GM12872 (cell line): ENCODE measurements around the gene NDUFAF5.

ENCODE experiments used
- TF ChIP-seq, protein P1 (sequence below): IDR thresholded peaks from 3 replicates; pipeline ENCODE4 v1.5.1; 2011; ENCODE audit warnings: low read depth, mild to moderate bottlenecking, low read length, moderate library complexity; ENCODE audit not compliant: insufficient read depth

NDUFAF5 gene

DNA sequence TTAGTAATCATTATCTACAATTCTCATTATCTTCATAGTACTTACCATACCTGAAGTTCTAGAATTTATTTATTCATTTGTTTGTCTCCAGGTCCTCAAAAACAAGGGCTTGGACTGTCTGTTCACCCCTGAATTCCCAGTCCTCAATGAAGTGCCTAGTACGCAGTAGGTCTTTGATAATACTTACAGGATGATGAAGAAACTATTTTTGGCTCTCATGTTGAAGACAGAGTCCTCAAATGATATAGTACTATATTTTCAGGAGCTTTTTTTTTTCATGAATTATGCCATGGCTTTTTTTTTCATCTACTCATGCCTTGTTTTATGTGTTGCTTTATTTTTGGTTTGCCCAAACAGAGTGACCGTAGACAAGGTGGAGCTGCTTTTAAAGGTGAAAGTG, 66.5 kb downstream of the NDUFAF5 start:
- TF ChIP-seq, protein P1, sequence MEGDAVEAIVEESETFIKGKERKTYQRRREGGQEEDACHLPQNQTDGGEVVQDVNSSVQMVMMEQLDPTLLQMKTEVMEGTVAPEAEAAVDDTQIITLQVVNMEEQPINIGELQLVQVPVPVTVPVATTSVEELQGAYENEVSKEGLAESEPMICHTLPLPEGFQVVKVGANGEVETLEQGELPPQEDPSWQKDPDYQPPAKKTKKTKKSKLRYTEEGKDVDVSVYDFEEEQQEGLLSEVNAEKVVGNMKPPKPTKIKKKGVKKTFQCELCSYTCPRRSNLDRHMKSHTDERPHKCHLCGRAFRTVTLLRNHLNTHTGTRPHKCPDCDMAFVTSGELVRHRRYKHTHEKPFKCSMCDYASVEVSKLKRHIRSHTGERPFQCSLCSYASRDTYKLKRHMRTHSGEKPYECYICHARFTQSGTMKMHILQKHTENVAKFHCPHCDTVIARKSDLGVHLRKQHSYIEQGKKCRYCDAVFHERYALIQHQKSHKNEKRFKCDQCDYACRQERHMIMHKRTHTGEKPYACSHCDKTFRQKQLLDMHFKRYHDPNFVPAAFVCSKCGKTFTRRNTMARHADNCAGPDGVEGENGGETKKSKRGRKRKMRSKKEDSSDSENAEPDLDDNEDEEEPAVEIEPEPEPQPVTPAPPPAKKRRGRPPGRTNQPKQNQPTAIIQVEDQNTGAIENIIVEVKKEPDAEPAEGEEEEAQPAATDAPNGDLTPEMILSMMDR, result no peak

- TF ChIP-seq, protein P1, result no peak
Observed at GRCh38 chr20:13852306-13852705, 67.5 kb downstream of the NDUFAF5 start.

DNA sequence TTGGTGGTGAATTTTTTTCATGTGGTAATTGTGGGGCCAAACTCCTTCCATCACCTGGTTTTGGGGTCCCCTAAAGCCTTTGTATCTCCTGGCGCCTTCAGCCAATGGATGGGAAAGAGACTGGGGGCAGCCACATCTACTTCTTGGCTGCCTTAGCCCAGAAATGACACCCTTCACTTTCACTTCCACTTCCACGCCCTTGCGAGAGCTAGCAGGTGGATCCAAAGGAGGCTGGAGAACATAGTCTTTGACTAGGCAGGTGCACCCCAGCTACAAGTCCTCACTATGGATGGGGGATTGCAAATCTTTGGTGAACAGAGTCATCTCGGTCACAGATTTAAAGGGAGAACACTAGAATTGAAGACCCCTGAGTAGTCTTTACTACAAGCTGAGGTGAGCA, 70.8 kb downstream of the NDUFAF5 start:
- TF ChIP-seq, protein P1, result no peak

GRCh38 chr20:13856354-13856753, 71.5 kb downstream of the NDUFAF5 start:
- TF ChIP-seq, protein P1, result no peak

- TF ChIP-seq, protein P1, result no peak
Observed at GRCh38 chr20:13857304-13857703, 72.5 kb downstream of the NDUFAF5 start.

DNA sequence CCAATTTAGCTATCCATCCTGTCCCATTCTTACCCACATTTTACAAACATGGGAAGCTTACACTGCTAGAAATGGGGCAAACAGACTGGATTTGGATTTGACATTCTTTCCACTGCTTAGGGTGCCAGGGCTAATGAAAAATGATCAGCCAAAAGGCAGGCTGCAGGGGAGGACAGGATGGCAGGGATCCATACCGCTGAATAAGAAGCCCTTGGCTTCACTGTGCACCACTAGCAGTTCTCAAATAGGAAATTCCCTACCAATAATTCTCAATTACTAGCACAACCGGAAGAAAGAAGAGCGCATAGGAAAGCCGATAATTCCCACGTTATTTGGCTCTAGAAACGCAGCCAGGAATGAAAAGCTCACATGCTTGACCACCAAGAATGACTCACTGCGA, 73.1 kb downstream of the NDUFAF5 start:
- TF ChIP-seq, protein P1, result no peak

DNA sequence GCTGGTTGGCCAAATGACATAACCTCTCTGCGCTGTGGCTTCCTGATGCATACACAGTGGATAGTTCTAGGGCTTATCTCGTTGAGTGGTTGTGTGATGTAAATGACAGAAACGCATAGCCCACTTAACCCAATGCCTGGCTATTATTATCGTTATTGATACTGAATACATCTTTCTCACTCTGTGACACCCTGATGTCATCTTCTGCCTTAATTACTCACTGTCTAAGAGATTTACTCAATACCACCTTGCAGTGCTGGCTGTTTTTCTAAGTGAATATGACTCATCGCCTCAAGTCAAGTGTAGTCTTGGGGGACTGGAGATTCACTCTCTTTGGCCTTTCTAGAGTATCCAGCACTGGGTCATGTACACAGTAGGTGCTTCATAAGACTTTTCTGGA, 73.6 kb downstream of the NDUFAF5 start:
- TF ChIP-seq, protein P1, result no peak

DNA sequence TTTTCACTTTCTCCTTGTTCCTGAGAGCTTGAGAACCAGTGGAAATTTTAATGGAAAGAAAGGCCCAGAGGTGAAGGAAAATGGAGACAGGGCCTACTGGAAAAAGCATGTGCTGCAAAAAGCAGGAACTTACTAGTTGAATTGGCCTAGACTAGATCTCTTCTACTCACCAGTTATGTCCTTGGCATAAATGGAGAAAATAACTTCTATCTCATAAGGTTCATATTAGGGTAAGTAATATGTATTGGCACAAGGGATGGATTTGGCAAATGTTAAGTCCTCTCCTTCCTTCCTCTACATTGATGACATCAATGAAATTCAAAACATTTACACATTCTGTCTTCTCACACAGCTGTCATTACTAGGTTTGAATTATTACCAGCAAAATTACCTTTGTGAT, 74.0 kb downstream of the NDUFAF5 start:
- TF ChIP-seq, protein P1, result no peak
